ENCODE data around the gene ISM2.

ISM2 gene

GRCh38 chr14:77459072-77459723 lies 39.4 kb downstream of the ISM2 start:
- H3K4me1 ChIP-seq (ENCODE audit: control insufficient read depth in 1 of 2, insufficient read depth in 2 of 2, low read length in 2 of 2) = peaks cover 20 to 26% of the 10 kb centered on the region in 2 donors
- peak overlapping the region; percentile 95 for H3K27ac ChIP-seq (ENCODE audit: low read length)
- no peaks in the 10 kb centered on the region for H3K27me3 ChIP-seq (ENCODE audit: low read depth, low read length)
- peak overlapping the region; percentile 97 for H3K4me3 ChIP-seq (ENCODE audit: low read depth in 1 of 2, low read length in 2 of 2)
- peaks cover 35 to 45% of the 10 kb centered on the region in 2 donors for H3K36me3 ChIP-seq (ENCODE audit: control insufficient read depth in 1 of 2, insufficient read depth in 2 of 2, low read length in 2 of 2)
- no peaks in the 10 kb centered on the region for H3K9me3 ChIP-seq (ENCODE audit: control insufficient read depth in 1 of 2, low read length in 2 of 2)

- no peaks in the 10 kb centered on the region for H3K9me3 ChIP-seq (ENCODE audit: control insufficient read depth in 1 of 2, low read length in 2 of 2)
- peaks cover 29 to 37% of the 10 kb centered on the region in 2 donors for H3K36me3 ChIP-seq (ENCODE audit: control insufficient read depth in 1 of 2, insufficient read depth in 2 of 2, low read length in 2 of 2)
- no peaks in the 10 kb centered on the region for H3K27me3 ChIP-seq (ENCODE audit: low read depth, low read length)
- peaks cover 20 to 26% of the 10 kb centered on the region in 2 donors for H3K4me1 ChIP-seq (ENCODE audit: control insufficient read depth in 1 of 2, insufficient read depth in 2 of 2, low read length in 2 of 2)
- H3K4me3 ChIP-seq (ENCODE audit: low read depth in 1 of 2, low read length in 2 of 2) = peak overlapping the region; percentile 97
- H3K27ac ChIP-seq (ENCODE audit: low read length) = peak overlapping the region; percentile 95
Measured at GRCh38 chr14:77458249-77458950, 40.2 kb downstream of the ISM2 start.

DNA sequence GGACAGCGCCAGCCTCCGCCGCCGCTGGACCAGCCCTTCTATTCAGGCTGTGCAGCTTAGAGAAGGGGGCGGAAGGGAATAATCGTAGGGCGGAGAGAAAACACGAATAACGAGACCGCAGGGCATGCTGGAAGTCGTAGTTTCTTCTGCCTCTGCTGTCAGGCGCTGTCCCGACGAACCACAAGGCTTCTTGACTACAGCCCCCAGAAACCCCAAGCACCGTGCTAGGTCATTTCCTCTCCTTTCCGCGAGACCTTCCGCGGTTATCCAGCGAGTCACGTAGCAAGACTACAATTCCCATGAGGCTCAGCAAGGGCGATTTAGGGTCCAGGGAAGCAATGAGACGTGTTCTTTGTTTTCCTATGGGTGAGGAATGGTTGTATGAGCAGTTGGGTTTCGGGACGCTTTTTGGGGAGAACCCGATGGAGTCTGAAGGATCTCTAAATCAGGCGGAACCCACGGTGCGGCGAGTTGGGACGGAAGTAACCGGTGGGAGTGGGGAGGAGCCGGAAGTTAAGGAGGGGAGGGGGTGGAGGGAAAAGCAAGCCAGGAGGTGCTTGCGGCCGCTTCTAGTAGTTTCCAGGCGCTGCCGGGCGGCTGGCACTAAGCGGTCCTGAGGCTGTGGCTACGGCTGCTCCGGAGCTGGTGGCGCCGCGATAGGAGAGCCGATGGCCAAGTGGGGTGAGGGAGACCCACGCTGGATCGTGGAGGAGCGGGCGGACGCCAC lies 40.9 kb downstream of the ISM2 start, which contains the start of the genes AHSA1 and VIPAS39:
AHSA1 (plus strand) TSS at position 572 of the 727 bp plus-strand sequence; CDS start at position 669, 97 bp downstream.
VIPAS39 (minus strand) TSS at position 80 of the 727 bp plus-strand sequence. CDS start 3,499 bp downstream, outside the sequence.
- Histone ChIP-seq H3K9me3 (ENCODE audit: control insufficient read depth in 1 of 2, low read length in 2 of 2) (no peaks in the 10 kb centered on the region), H3K27ac (ENCODE audit: low read length) (peak within 1 kb of the TSS; percentile 95), H3K4me3 (ENCODE audit: low read depth in 1 of 2, low read length in 2 of 2) (peak within 1 kb of the TSS; percentile 97), H3K4me1 (ENCODE audit: control insufficient read depth in 1 of 2, insufficient read depth in 2 of 2, low read length in 2 of 2) (peaks cover 20 to 26% of the 10 kb centered on the region in 2 donors), H3K36me3 (ENCODE audit: control insufficient read depth in 1 of 2, insufficient read depth in 2 of 2, low read length in 2 of 2) (peaks cover 25 to 34% of the 10 kb centered on the region in 2 donors), H3K27me3 (ENCODE audit: low read depth, low read length) (no peaks in the 10 kb centered on the region)

DNA sequence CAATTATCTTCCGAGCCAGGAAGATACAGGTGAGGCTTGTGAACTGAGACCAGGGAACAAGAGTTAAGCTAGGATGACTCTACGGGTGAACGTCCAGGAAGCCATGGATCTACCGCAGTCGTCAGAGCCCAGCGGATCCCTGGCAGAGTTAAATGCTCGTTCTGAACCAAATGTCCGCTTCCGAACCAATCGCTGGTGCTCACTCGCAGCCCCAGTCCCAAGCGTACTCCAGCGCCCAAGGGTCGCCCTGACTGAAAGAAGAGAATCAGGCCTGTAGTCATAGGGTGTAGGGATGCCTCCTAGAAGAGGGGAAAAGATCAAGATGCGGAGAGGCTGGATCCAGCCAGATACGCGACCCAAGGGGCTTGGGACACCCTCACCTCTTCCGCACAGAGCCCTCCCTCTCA lies 41.5 kb downstream of the ISM2 start:
- Histone ChIP-seq H3K36me3 (ENCODE audit: control insufficient read depth in 1 of 2, insufficient read depth in 2 of 2, low read length in 2 of 2) (peaks cover 19 to 30% of the 10 kb centered on the region in 2 donors), H3K4me3 (ENCODE audit: low read depth in 1 of 2, low read length in 2 of 2) (peak overlapping the region; percentile 97), H3K27me3 (ENCODE audit: low read depth, low read length) (no peaks in the 10 kb centered on the region), H3K4me1 (ENCODE audit: control insufficient read depth in 1 of 2, insufficient read depth in 2 of 2, low read length in 2 of 2) (peaks cover 20 to 26% of the 10 kb centered on the region in 2 donors), H3K27ac (ENCODE audit: low read length) (peak overlapping the region; percentile 95), H3K9me3 (ENCODE audit: control insufficient read depth in 1 of 2, low read length in 2 of 2) (no peaks in the 10 kb centered on the region)

DNA sequence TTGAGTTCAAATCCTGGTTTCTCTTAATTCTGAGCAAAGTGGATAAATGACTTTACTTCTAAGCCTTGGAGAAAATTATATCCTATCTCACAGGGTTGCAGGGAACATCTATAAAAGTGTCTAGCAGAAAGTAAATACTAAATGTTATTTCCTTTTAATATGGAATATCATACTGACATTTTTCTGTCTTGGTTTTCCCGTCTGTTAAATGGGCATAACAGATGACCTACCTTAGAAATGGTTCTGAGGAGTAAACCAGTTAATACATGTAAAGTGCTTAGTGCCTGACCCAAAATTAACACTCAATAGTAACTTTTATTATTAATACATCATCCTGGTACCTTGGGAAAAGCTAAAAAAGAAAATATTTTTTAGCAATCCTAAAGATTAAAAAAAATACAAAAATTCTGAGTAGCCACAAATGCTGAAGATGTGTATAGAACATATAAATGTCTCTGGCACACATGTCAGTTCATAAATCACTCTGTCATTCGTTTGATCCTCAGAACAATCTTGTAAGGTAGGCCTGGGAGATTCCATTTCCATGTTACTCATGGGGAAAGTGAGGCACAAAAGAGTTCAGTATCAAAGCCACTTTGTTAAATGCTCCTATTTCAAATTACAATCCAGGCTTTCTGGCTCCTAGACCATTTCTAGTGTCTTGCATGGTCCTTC lies 42.5 kb downstream of the ISM2 start:
- no peaks in the 10 kb centered on the region for H3K27me3 ChIP-seq (ENCODE audit: low read depth, low read length)
- peak overlapping the region; percentile 97 for H3K4me3 ChIP-seq (ENCODE audit: low read depth in 1 of 2, low read length in 2 of 2)
- no peak overlapping the region for H3K27ac ChIP-seq (ENCODE audit: low read length)
- H3K36me3 ChIP-seq (ENCODE audit: control insufficient read depth in 1 of 2, insufficient read depth in 2 of 2, low read length in 2 of 2) = peaks cover 10 to 27% of the 10 kb centered on the region in 2 donors
- H3K9me3 ChIP-seq (ENCODE audit: control insufficient read depth in 1 of 2, low read length in 2 of 2) = no peaks in the 10 kb centered on the region
- peaks cover 20 to 26% of the 10 kb centered on the region in 2 donors for H3K4me1 ChIP-seq (ENCODE audit: control insufficient read depth in 1 of 2, insufficient read depth in 2 of 2, low read length in 2 of 2)

DNA sequence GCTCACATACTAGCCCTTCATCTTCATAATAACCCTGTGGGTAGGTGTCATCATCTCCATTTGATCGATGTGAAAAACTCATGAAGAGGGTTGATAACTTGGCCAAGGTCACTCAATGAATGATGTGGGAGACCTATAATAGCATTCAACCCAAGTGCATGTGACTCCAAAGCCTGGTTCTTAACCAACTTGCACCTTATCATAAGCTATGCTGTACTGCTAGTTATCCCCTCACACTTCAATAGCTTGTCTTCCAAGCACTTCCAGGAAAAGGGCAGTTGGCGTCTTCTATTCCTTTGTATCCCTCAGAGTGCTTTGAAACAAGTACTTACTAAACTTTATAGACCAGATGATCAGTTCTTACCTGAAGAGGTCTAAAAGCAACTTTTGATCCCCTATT lies 56.4 kb downstream of the ISM2 start:
- Histone ChIP-seq H3K9me3 (ENCODE audit: control insufficient read depth in 1 of 2, low read length in 2 of 2) (no peaks in the 10 kb centered on the region), H3K4me3 (ENCODE audit: low read depth in 1 of 2, low read length in 2 of 2) (no peak overlapping the region), H3K27ac (ENCODE audit: low read length) (no peak overlapping the region), H3K4me1 (ENCODE audit: control insufficient read depth in 1 of 2, insufficient read depth in 2 of 2, low read length in 2 of 2) (no peaks in the 10 kb centered on the region), H3K36me3 (ENCODE audit: control insufficient read depth in 1 of 2, insufficient read depth in 2 of 2, low read length in 2 of 2) (peaks cover 54 to 64% of the 10 kb centered on the region in 2 donors), H3K27me3 (ENCODE audit: low read depth, low read length) (no peaks in the 10 kb centered on the region)

DNA sequence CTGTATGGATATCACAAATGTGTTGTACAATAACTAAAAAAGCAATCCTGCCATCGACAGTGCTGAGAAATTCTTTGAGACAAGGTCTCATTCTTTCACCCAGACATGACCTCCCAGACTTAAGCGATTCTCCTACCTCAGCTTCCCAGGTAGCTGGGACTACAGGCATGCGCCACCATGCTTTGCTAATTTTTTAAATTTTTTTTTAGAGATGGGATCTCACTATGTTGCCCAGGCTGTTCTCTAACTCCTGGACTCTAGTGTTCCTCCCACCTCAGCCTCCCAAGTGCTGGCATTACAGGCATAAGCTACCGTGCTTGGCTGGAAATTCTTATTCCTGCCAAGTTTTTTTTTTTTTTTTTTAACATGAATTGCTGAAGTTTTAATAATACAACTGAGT lies 58.8 kb downstream of the ISM2 start:
- no peaks in the 10 kb centered on the region for H3K27me3 ChIP-seq (ENCODE audit: low read depth, low read length)
- no peaks in the 10 kb centered on the region for H3K9me3 ChIP-seq (ENCODE audit: control insufficient read depth in 1 of 2, low read length in 2 of 2)
- no peak overlapping the region for H3K4me3 ChIP-seq (ENCODE audit: low read depth in 1 of 2, low read length in 2 of 2)
- no peaks in the 10 kb centered on the region for H3K4me1 ChIP-seq (ENCODE audit: control insufficient read depth in 1 of 2, insufficient read depth in 2 of 2, low read length in 2 of 2)
- no peak overlapping the region for H3K27ac ChIP-seq (ENCODE audit: low read length)
- H3K36me3 ChIP-seq (ENCODE audit: control insufficient read depth in 1 of 2, insufficient read depth in 2 of 2, low read length in 2 of 2) = peaks cover 67 to 80% of the 10 kb centered on the region in 2 donors

- Histone ChIP-seq H3K27me3 (ENCODE audit: low read depth, low read length) (no peaks in the 10 kb centered on the region), H3K4me3 (ENCODE audit: low read depth in 1 of 2, low read length in 2 of 2) (no peak overlapping the region), H3K9me3 (ENCODE audit: control insufficient read depth in 1 of 2, low read length in 2 of 2) (no peaks in the 10 kb centered on the region), H3K27ac (ENCODE audit: low read length) (no peak overlapping the region), H3K4me1 (ENCODE audit: control insufficient read depth in 1 of 2, insufficient read depth in 2 of 2, low read length in 2 of 2) (no peaks in the 10 kb centered on the region), H3K36me3 (ENCODE audit: control insufficient read depth in 1 of 2, insufficient read depth in 2 of 2, low read length in 2 of 2) (peaks cover 71 to 85% of the 10 kb centered on the region in 2 donors)
Measured at GRCh38 chr14:77438596-77438995, 60.0 kb downstream of the ISM2 start.

- H3K4me3 ChIP-seq (ENCODE audit: low read depth in 1 of 2, low read length in 2 of 2) = no peak overlapping the region
- no peak overlapping the region for H3K27ac ChIP-seq (ENCODE audit: low read length)
- H3K4me1 ChIP-seq (ENCODE audit: control insufficient read depth in 1 of 2, insufficient read depth in 2 of 2, low read length in 2 of 2) = no peaks in the 10 kb centered on the region
- H3K9me3 ChIP-seq (ENCODE audit: control insufficient read depth in 1 of 2, low read length in 2 of 2) = no peaks in the 10 kb centered on the region
- peaks cover 53 to 72% of the 10 kb centered on the region in 2 donors for H3K36me3 ChIP-seq (ENCODE audit: control insufficient read depth in 1 of 2, insufficient read depth in 2 of 2, low read length in 2 of 2)
- H3K27me3 ChIP-seq (ENCODE audit: low read depth, low read length) = no peaks in the 10 kb centered on the region
Measured at GRCh38 chr14:77436042-77436441, 62.6 kb downstream of the ISM2 start.

GRCh38 chr14:77426396-77426795 lies 72.2 kb downstream of the ISM2 start:
- H3K9me3 ChIP-seq (ENCODE audit: control insufficient read depth in 1 of 2, low read length in 2 of 2) = no peaks in the 10 kb centered on the region
- H3K27ac ChIP-seq (ENCODE audit: low read length) = no peak overlapping the region
- H3K27me3 ChIP-seq (ENCODE audit: low read depth, low read length) = no peaks in the 10 kb centered on the region
- H3K36me3 ChIP-seq (ENCODE audit: control insufficient read depth in 1 of 2, insufficient read depth in 2 of 2, low read length in 2 of 2) = peaks cover 63 to 91% of the 10 kb centered on the region in 2 donors
- H3K4me1 ChIP-seq (ENCODE audit: control insufficient read depth in 1 of 2, insufficient read depth in 2 of 2, low read length in 2 of 2) = no peaks in the 10 kb centered on the region
- no peak overlapping the region for H3K4me3 ChIP-seq (ENCODE audit: low read depth in 1 of 2, low read length in 2 of 2)
